Measurements from ENCODE around the gene C1orf146. TPM values are rescaled to one million over a fixed set of nuclear protein-coding genes. Genes with fewer than 3 reads are reported as not detected.
A peak's percentile ranks its signal among the peaks of the same experiment; 100 is the strongest.
"Not testable (repeated sequence)": the region's sequence is repeated elsewhere in the genome, so short reads cannot be mapped to it uniquely, and the experiment has no call there.

C1orf146 gene
- total and polyA plus RNA-seq, 2 experiments from 2014 or later: not detected

- Histone ChIP-seq H3K27ac (no peak overlapping the region), H3K36me3 (peaks cover 13% of the 10 kb centered on the region)
- DNase-seq (ENCODE audit: low read depth in 1 of 2, low spot score in 1 of 2): no peak
Measured at GRCh38 chr1:92273039-92273438, 55.3 kb downstream of the C1orf146 start.

GRCh38 chr1:92274939-92275338 lies 57.2 kb downstream of the C1orf146 start:
- TF ChIP-seq CTCF (IDR thresholded peaks at IDR 0.05; ENCODE audit: low read depth, low read length): no peak
- Histone ChIP-seq H3K9me3 (ENCODE audit: low read depth) (no peaks in the 10 kb centered on the region), H3K27me3 (no peaks in the 10 kb centered on the region), H3K4me1 (ENCODE audit: low read depth) (no peaks in the 10 kb centered on the region), H3K27ac (no peak overlapping the region), H3K36me3 (peaks cover 10% of the 10 kb centered on the region), H3K4me3 (no peak overlapping the region)
- DNase-seq (ENCODE audit: low read depth in 1 of 2, low spot score in 1 of 2): no peak

More at GRCh38 chr1:92273039-92273438, 55.3 kb downstream of the C1orf146 start:
- H3K27me3 ChIP-seq: no peaks in the 10 kb centered on the region
- H3K4me1 ChIP-seq (ENCODE audit: low read depth): no peaks in the 10 kb centered on the region
- no peaks in the 10 kb centered on the region for H3K9me3 ChIP-seq (ENCODE audit: low read depth)
- H3K4me3 ChIP-seq: no peak overlapping the region
- TF ChIP-seq CTCF (IDR thresholded peaks at IDR 0.05; ENCODE audit: low read depth, low read length): no peak

- TF ChIP-seq CTCF (IDR thresholded peaks at IDR 0.05; ENCODE audit: low read depth, low read length): no peak
- H3K36me3 ChIP-seq: peaks cover 10% of the 10 kb centered on the region
- H3K27ac ChIP-seq: no peak overlapping the region
- H3K4me3 ChIP-seq: no peak overlapping the region
- H3K27me3 ChIP-seq: no peaks in the 10 kb centered on the region
- H3K4me1 ChIP-seq (ENCODE audit: low read depth): no peaks in the 10 kb centered on the region
- no peaks in the 10 kb centered on the region for H3K9me3 ChIP-seq (ENCODE audit: low read depth)
- DNase-seq (ENCODE audit: low read depth in 1 of 2, low spot score in 1 of 2): no peak
Measured at GRCh38 chr1:92276082-92276481, 58.4 kb downstream of the C1orf146 start.

GRCh38 chr1:92277105-92277723 lies 59.5 kb downstream of the C1orf146 start:
- H3K4me1 ChIP-seq (ENCODE audit: low read depth): no peaks in the 10 kb centered on the region
- H3K4me3 ChIP-seq: no peak overlapping the region
- H3K36me3 ChIP-seq: peaks cover 10% of the 10 kb centered on the region
- H3K9me3 ChIP-seq (ENCODE audit: low read depth): no peaks in the 10 kb centered on the region
- no peak for TF ChIP-seq CTCF (IDR thresholded peaks at IDR 0.05; ENCODE audit: low read depth, low read length)
- peak in 1 of 2 donors; percentile 36 for DNase-seq (ENCODE audit: low read depth in 1 of 2, low spot score in 1 of 2)
- H3K27me3 ChIP-seq: no peaks in the 10 kb centered on the region
- H3K27ac ChIP-seq: no peak overlapping the region

GRCh38 chr1:92279781-92280180 lies 62.1 kb downstream of the C1orf146 start:
- H3K27me3 ChIP-seq; H3K4me3 ChIP-seq; H3K9me3 ChIP-seq (ENCODE audit: low read depth); H3K4me1 ChIP-seq (ENCODE audit: low read depth); DNase-seq (ENCODE audit: low read depth in 1 of 2, low spot score in 1 of 2); H3K27ac ChIP-seq: not testable (repeated sequence)
- peaks cover 10% of the 10 kb centered on the region for H3K36me3 ChIP-seq

GRCh38 chr1:92281411-92281810 lies 63.7 kb downstream of the C1orf146 start:
- H3K4me3 ChIP-seq; H3K27ac ChIP-seq; DNase-seq (ENCODE audit: low read depth in 1 of 2, low spot score in 1 of 2); H3K4me1 ChIP-seq (ENCODE audit: low read depth); H3K27me3 ChIP-seq; H3K9me3 ChIP-seq (ENCODE audit: low read depth); H3K36me3 ChIP-seq: not testable (repeated sequence)

All from cardiac muscle cell (in vitro differentiated cells and primary cell).